Adrenal gland (tissue), 5 donors: ENCODE measurements around the gene CEND1.

Experiments
- CTCF ChIP-seq, 6 experiments: fragments of 450-650 bp in 4 of 6; fragments of 200-600 bp in 2 of 6; sonication (generic) in 1 of 6; IDR thresholded peaks; 1 replicate in 5 of 6; 2 replicates in 1 of 6; pipeline versions ENCODE4 v1.5.1 to v1.8.0; 2016 to 2021; ENCODE audit warnings: antibody characterized with exemption in 6 of 6, mild to moderate bottlenecking in 2 of 6, moderate library complexity in 1 of 6
- POLR2A ChIP-seq, 2 donors: fragments of 450-650 bp; IDR thresholded peaks; one replicate each; pipeline ENCODE4 v1.6.1; 2017; ENCODE audit warnings: antibody characterized with exemption in 2 of 2, mild to moderate bottlenecking in 2 of 2, moderate library complexity in 1 of 2
- donor health status: DM: no; HTN: no; CAD: no.

- TF ChIP-seq CTCF (IDR thresholded peaks at IDR 0.05): no peak
- peak in 1 of 2 donors; percentile 60 for TF ChIP-seq POLR2A (IDR thresholded peaks at IDR 0.05)
Measured at GRCh38 chr11:795634-796564, 6.0 kb upstream of the CEND1 start.
